Activated CD8-positive, alpha-beta T cell treated with anti-CD3 and anti-CD28 coated beads for 36 hours (primary cell): Measurements from ENCODE around the gene TOMM40L. TPM values are rescaled to one million over a fixed set of nuclear protein-coding genes. Genes with fewer than 3 reads are reported as not detected.

Source experiments
- ATAC-seq: fragments of 200-7000 bp; cut with Tn5 transposase; one replicate; pipeline ENCODE4 v1.10.0; 2021; ENCODE audit warnings: mild to moderate bottlenecking, moderate library complexity
- CTCF ChIA-PET: fragments of 350-600 bp; sonication (Branson Sonifier 250); formaldehyde crosslinking; loops from one replicate; lab custom pipeline; 2021; ENCODE audit warnings: antibody characterized with exemption; lab: Charles Lee
- POLR2A ChIA-PET: fragments of 350-600 bp; sonication (Branson Sonifier 250); formaldehyde crosslinking; loops from one replicate; lab custom pipeline; 2021; ENCODE audit warnings: antibody characterized with exemption; lab: Charles Lee
- DNase-seq: peaks from one replicate; pipeline ENCODE4 v3.0.0-alpha.2; 2020
- H3K27ac Mint-ChIP-seq: one replicate; pipeline ENCODE4 v1.8.0; 2021; ENCODE audit warnings: mild to moderate bottlenecking, mixed read lengths
- H3K27me3 Mint-ChIP-seq: one replicate; pipeline ENCODE4 v1.8.0; 2021; ENCODE audit warnings: mixed read lengths
- H3K36me3 Mint-ChIP-seq: one replicate; pipeline ENCODE4 v1.8.0; 2021; ENCODE audit warnings: low read depth, mixed read lengths
- H3K4me1 Mint-ChIP-seq: one replicate; pipeline ENCODE4 v1.8.0; 2021; ENCODE audit warnings: low read depth, mixed read lengths
- H3K4me3 Mint-ChIP-seq: one replicate; pipeline ENCODE4 v1.8.0; 2021; ENCODE audit warnings: mild to moderate bottlenecking, moderate library complexity, mixed read lengths
- H3K9me3 Mint-ChIP-seq: one replicate; pipeline ENCODE4 v1.8.0; 2021; ENCODE audit warnings: mixed read lengths
- intact Hi-C: fragments of 100-400 bp; cut with micrococcal nuclease; formaldehyde crosslinking; loops from one replicate; pipeline ENCODE4 v1.10.0; 2022
- total RNA-seq, 2 experiments: library from RNA; stranded (reverse); gene quantifications; one replicate each; pipeline ENCODE4 v1.2.3, GENCODE V29; 2021
- TF ChIP-seq, protein P1 (sequence below): fragments of 200-600 bp; IDR thresholded peaks from one replicate; pipeline ENCODE4 v1.8.0; 2022; ENCODE audit warnings: antibody characterized with exemption, mild to moderate bottlenecking

The TOMM40L gene
- total RNA-seq, 2 experiments from 2014 or later = 11.6 to 12.1 TPM

DNA sequence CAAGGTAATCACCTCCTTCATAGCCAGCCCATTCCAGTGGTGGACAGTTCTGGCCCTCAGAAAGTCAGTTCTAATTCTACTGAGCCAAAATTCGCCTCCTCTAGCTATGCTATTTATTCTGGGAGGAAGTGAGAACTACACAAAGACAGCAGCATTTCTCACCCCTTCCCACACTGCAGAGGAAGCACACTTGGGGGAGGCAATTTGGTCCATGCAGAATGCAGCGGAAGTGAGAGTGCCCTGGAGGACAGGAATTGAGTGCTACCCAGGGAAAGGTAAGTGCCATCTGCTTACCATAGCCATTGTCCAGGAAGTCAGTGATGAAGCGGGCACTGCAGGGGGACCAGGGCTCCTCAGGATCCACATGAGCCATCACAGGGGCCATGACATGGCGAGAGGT, 30.7 kb upstream of the TOMM40L start:
- peak overlapping the region; percentile 78 for H3K27ac Mint-ChIP-seq
- no peaks in the 10 kb centered on the region for H3K36me3 Mint-ChIP-seq

DNA sequence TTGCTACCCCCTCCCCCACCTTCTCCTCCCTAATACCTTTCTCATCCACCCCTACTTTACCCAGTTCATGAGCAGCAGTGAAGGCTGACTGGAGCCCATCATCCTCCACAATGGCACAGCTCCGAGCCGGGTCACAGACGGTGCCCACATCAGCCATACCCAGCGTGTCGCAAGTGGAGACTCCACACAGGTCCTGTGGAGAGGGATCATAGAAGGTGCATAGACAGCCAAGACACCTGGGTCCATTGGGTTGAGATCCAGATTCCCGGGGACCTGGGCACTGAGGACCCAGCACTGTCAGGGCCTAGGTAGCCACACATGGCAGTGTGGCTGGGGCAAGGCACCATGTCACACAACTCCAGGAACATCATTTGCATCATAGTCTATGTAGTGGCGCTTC, 29.7 kb upstream of the TOMM40L start:
- H3K27me3 Mint-ChIP-seq = no peaks in the 10 kb centered on the region
- ChIA-PET CTCF (interaction anchor here (1.3 kb wide), 1 partner anchor 10 kb away, joined by 3 read pairs; no protein-coding TSS in a partner anchor), POLR2A (no interaction called here)
- DNase-seq = no peak
- ATAC-seq = no peak
- no peaks in the 10 kb centered on the region for H3K9me3 Mint-ChIP-seq
- H3K27ac Mint-ChIP-seq = peak overlapping the region; percentile 69
- H3K4me1 Mint-ChIP-seq = peaks cover 35% of the 10 kb centered on the region
- H3K36me3 Mint-ChIP-seq = no peaks in the 10 kb centered on the region
- TF ChIP-seq, protein P1, sequence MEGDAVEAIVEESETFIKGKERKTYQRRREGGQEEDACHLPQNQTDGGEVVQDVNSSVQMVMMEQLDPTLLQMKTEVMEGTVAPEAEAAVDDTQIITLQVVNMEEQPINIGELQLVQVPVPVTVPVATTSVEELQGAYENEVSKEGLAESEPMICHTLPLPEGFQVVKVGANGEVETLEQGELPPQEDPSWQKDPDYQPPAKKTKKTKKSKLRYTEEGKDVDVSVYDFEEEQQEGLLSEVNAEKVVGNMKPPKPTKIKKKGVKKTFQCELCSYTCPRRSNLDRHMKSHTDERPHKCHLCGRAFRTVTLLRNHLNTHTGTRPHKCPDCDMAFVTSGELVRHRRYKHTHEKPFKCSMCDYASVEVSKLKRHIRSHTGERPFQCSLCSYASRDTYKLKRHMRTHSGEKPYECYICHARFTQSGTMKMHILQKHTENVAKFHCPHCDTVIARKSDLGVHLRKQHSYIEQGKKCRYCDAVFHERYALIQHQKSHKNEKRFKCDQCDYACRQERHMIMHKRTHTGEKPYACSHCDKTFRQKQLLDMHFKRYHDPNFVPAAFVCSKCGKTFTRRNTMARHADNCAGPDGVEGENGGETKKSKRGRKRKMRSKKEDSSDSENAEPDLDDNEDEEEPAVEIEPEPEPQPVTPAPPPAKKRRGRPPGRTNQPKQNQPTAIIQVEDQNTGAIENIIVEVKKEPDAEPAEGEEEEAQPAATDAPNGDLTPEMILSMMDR = no peak
- H3K4me3 Mint-ChIP-seq = no peak overlapping the region
- intact Hi-C loops = loop anchor here (10.0 kb wide), 1 partner anchor 109 kb away; the partner anchor contains the start of gene MPZ

More for the DNA sequence above, 30.7 kb upstream of the TOMM40L start:
- ATAC-seq (no peak), DNase-seq (no peak)
- ChIA-PET POLR2A (interaction anchor here (1.2 kb wide), 1 partner anchor 15 kb away, joined by 3 read pairs; no protein-coding TSS in a partner anchor), CTCF (interaction anchor here (1.0 to 5.2 kb wide), 5 partner anchors 9 to 188 kb away, joined by 4 to 67 read pairs (median 43); partner anchors contain the start of genes APOA2 and TOMM40L)
- intact Hi-C loops = loop anchor here (10.0 kb wide), 1 partner anchor 110 kb away; the partner anchor contains the start of gene MPZ
- Mint-ChIP-seq H3K4me3 (no peak overlapping the region), H3K27me3 (no peaks in the 10 kb centered on the region), H3K4me1 (peaks cover 26% of the 10 kb centered on the region), H3K9me3 (no peaks in the 10 kb centered on the region)
- TF ChIP-seq, protein P1 = no peak

DNA sequence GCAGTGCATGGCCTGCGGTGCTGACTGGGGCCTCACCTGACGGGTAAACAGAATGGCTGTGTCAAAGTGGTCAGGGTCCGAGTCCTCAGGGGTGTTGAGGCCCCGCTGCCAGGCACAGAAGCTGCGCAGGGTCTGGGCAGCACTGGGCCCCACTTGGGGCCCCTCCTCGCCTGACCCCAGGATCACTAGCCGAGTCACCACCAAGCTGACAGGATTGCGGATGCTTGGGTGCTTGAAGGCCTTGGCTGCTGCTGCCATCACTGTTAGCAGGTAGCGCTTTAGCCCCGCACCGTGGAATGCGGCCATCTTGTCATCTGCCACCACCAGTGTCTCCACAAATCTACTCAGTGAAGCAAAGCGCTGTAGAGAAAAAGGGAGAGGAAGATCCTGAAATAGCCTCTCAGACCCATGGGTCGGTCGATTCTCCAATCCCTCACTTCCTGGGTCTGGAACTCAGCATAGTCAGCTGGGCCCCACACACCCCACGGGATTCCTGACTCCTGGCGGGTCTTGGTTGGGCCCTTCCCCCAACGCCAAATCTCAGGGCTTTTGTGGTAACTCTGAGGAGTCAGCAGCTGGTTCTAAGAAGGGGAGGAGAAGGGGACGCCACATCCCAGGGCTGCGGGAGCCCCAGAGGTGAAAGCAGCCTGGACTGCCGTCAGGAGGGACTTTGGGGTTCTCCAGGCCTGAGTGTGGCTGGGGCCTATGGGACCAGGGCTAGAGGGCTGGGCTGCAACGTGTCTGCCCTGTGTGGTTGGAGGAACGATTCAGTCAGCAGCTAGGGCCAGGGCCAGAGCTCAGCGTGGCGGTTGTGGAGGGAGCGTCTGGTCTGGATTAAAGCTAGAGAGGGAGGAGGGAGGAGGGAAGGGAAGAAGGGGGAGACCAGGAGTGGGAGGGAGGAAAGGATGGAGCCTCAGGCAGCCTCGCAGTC, 29.1 kb upstream of the TOMM40L start:
- ATAC-seq = no peak
- ChIA-PET POLR2A (no interaction called here), CTCF (interaction anchor here (1.3 to 18.7 kb wide), 2 partner anchors 11 to 26 kb away, joined by 3 to 306 read pairs; partner anchors contain the start of genes APOA2 and TOMM40L)
- TF ChIP-seq, protein P1 = no peak
- Mint-ChIP-seq H3K4me3 (no peak overlapping the region), H3K27me3 (no peaks in the 10 kb centered on the region), H3K27ac (no peak overlapping the region), H3K36me3 (no peaks in the 10 kb centered on the region), H3K9me3 (no peaks in the 10 kb centered on the region), H3K4me1 (peaks cover 42% of the 10 kb centered on the region)
- intact Hi-C loops = loop anchor here (10.0 kb wide), 1 partner anchor 108 kb away; the partner anchor contains the start of gene MPZ
- DNase-seq = no peak

DNA sequence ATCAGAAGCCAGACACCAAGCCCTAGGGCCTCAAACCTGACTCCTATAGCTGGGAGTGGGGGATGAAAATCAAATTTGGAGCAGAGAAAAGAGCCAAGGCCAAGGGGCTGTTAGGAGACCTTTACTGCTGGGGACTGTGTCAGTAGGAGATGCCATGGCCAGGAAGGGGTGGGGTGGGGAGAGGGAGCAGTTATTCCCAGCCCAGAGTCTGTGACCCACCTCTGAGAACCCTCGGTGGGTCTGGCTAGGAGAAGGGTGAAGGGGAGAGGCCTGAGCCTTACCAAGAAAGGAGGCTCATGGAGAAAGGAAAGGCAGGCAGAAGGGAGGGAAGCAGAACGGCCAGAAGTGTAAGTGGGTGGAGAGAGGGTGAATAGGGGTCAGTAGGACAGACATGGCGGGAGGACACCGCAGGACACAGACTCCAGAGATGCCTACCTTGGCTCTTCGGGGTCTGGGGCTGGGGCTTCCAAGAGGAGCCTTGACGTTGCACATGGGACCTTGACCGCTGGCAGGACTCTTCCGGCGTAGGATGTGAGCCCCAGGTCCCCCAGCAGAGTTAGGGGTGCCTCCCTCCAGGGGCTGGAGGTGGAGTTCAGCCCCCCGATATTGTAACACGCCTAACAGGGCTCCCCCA, 28.2 kb upstream of the TOMM40L start:
- Mint-ChIP-seq H3K36me3 (peaks cover 5% of the 10 kb centered on the region), H3K4me3 (no peak overlapping the region), H3K27me3 (no peaks in the 10 kb centered on the region), H3K27ac (no peak overlapping the region), H3K4me1 (peaks cover 37% of the 10 kb centered on the region), H3K9me3 (no peaks in the 10 kb centered on the region)
- TF ChIP-seq, protein P1 = no peak
- CTCF ChIA-PET = interaction anchor here (18.7 kb wide), 1 partner anchor 25 kb away, joined by 306 read pairs; the partner anchor contains the start of genes APOA2 and TOMM40L
- DNase-seq = no peak
- no peak for ATAC-seq
- intact Hi-C loops = loop anchor here (10.0 kb wide), 1 partner anchor 107 kb away; the partner anchor contains the start of gene MPZ
- POLR2A ChIA-PET = no interaction called here
